ENCODE results near the gene PIP5K1C.

PIP5K1C gene

GRCh38 chr19:3720349-3720917 is 20.2 kb upstream of the PIP5K1C start:
- peaks cover 70% of the 10 kb centered on the region for H3K27me3 Mint-ChIP-seq (ENCODE audit: low read depth, poor library complexity)
- H3K4me3 Mint-ChIP-seq = no peak overlapping the region
- no peaks in the 10 kb centered on the region for H3K4me1 Mint-ChIP-seq
- H3K9me3 Mint-ChIP-seq = no peaks in the 10 kb centered on the region
- H3K36me3 Mint-ChIP-seq (ENCODE audit: low read depth) = no peaks in the 10 kb centered on the region
- no peak for TF ChIP-seq CTCF (IDR thresholded peaks at IDR 0.05)
- DNase-seq = peak; percentile 17
- no peak overlapping the region for H3K27ac Mint-ChIP-seq

DNA sequence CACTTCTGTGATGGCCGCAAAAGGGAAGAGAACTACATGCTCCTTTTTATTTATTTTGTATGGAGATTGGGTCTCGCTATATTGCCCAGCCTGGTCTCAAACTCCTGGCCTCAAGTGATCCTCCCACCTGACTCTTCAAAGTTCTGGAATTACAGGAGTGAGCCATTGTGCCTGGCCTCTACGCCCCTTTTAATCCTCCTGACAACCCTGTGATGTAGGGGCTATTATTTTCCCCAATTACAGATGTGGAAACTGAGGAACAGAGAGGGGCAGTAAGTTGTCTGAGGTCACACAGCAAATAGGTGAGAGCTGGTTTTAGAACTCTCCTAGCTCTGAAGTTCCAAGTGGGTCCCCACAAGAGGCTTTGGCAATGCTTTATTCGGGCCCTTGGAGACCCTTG is 19.6 kb upstream of the PIP5K1C start:
- Mint-ChIP-seq H3K27ac (no peak overlapping the region), H3K27me3 (ENCODE audit: low read depth, poor library complexity) (peaks cover 65% of the 10 kb centered on the region), H3K36me3 (ENCODE audit: low read depth) (no peaks in the 10 kb centered on the region), H3K9me3 (no peaks in the 10 kb centered on the region), H3K4me3 (no peak overlapping the region), H3K4me1 (no peaks in the 10 kb centered on the region)
- DNase-seq = no peak
- no peak for TF ChIP-seq CTCF (IDR thresholded peaks at IDR 0.05)

DNA sequence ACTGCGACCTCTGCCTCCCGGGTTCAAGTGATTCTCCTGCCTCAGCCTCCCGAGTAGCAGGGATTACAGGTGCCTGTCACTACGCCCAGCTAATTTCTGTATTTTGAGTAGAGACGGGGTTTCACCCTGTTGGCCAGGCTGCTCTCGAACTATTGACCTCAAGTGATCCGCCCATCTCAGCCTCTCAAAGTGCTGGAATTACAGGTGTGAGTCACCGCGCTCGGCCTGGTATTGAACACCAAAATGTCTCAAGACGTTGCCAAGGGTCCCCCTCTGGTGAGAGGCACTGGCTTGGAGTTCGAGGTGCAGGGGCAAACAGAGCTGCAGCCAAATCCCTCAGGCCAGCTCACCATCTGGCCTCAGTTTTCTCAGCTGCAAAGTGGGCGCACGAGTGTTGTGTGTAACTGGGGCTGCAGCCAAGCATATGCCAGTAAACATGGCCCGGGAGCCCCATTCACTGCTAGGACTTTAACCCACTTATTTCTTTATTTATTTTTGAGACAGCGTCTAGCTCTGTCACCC is 15.9 kb upstream of the PIP5K1C start:
- Mint-ChIP-seq H3K36me3 (ENCODE audit: low read depth) (no peaks in the 10 kb centered on the region), H3K9me3 (no peaks in the 10 kb centered on the region), H3K27ac (no peak overlapping the region), H3K27me3 (ENCODE audit: low read depth, poor library complexity) (peaks cover 43% of the 10 kb centered on the region), H3K4me3 (no peak overlapping the region), H3K4me1 (peaks cover 11% of the 10 kb centered on the region)
- no peak for TF ChIP-seq CTCF (IDR thresholded peaks at IDR 0.05)
- DNase-seq = no peak

- Mint-ChIP-seq H3K9me3 (no peaks in the 10 kb centered on the region), H3K27ac (peak overlapping the region; percentile 87), H3K4me3 (no peak overlapping the region)
Observed at GRCh38 chr19:3712663-3713611, 12.7 kb upstream of the PIP5K1C start.

DNA sequence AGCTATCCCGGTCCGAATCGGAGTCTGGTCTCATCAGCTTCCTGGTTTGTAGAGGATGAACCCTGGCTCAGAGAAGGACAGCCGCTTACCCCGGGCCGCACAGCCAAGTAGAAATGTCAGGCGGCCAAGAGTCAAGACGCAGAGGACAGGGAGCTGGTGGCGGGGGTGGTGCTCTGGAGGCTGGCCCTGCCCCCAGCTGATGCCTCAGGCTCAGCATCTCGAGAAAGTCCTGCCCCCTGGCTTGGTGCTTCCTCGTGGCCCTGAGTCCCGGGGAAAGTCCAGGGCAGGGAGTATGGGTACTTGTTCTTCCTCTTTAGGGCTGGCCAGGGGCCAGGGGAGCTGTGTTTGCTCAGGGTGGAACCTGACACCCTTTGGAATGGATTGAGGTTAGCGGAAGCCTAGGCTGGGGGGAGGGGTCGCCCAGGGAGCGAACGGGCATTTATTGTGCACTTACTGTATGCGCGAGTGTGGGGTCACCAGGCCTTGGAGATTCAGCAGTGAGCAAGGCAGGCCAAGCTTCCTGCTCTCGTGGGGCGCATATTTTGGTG is 10.1 kb upstream of the PIP5K1C start:
- Mint-ChIP-seq H3K9me3 (no peaks in the 10 kb centered on the region), H3K27ac (no peak overlapping the region), H3K27me3 (ENCODE audit: low read depth, poor library complexity) (peaks cover 50% of the 10 kb centered on the region), H3K36me3 (ENCODE audit: low read depth) (no peaks in the 10 kb centered on the region), H3K4me3 (no peak overlapping the region), H3K4me1 (peaks cover 30% of the 10 kb centered on the region)
- no peak for DNase-seq
- TF ChIP-seq CTCF (IDR thresholded peaks at IDR 0.05) = no peak

More at GRCh38 chr19:3712663-3713611, 12.7 kb upstream of the PIP5K1C start:
- Mint-ChIP-seq H3K36me3 (ENCODE audit: low read depth) (no peaks in the 10 kb centered on the region), H3K27me3 (ENCODE audit: low read depth, poor library complexity) (peaks cover 39% of the 10 kb centered on the region), H3K4me1 (peaks cover 30% of the 10 kb centered on the region)
- TF ChIP-seq CTCF (IDR thresholded peaks at IDR 0.05) = no peak
- no peak for DNase-seq
